K562 (cell line): ENCODE measurements around the gene ZBTB22. TPM values are rescaled to one million over a fixed set of nuclear protein-coding genes. Genes with fewer than 3 reads are reported as not detected.

Experiments used
- CBX5 ChIP-seq: IDR thresholded peaks from 2 replicates; pipeline ENCODE4 v1.6.1; 2014; ENCODE audit warnings: low read depth, borderline replicate concordance
- E2F5 ChIP-seq: sonication (generic); formaldehyde crosslinking; IDR thresholded peaks from 2 replicates; pipeline ENCODE4 v1.8.0; 2022; ENCODE audit warnings: mild to moderate bottlenecking, missing genetic modification reagents
- ETV6 ChIP-seq, 3 experiments: fragments of 150-350 bp in 1 of 3; sonication (generic) in 1 of 3; formaldehyde crosslinking in 1 of 3; IDR thresholded peaks; 2 replicates each; pipeline versions ENCODE4 v1.6.1 to v1.8.0; 2014 to 2022; ENCODE audit warnings: borderline replicate concordance in 2 of 3, low read depth in 2 of 3, antibody characterized with exemption in 1 of 3, low read length in 1 of 3, mild to moderate bottlenecking in 1 of 3, missing genetic modification reagents in 1 of 3
- FOXM1 ChIP-seq, 2 experiments: fragments of 450-650 bp in 1 of 2; sonication (generic) in 1 of 2; formaldehyde crosslinking in 1 of 2; IDR thresholded peaks; 2 replicates each; pipeline versions ENCODE4 v1.6.1 to v1.9.0; 2017 to 2022; ENCODE audit warnings: low read depth in 2 of 2, mild to moderate bottlenecking in 2 of 2, missing genetic modification reagents in 1 of 2, moderate library complexity in 1 of 2
- NCOR1 ChIP-seq: fragments of 450-650 bp; IDR thresholded peaks from 2 replicates; pipeline ENCODE4 v1.6.1; 2016; ENCODE audit warnings: mild to moderate bottlenecking, moderate library complexity
- PHF8 ChIP-seq: fragments of 200-600 bp; sonication (generic); IDR thresholded peaks from 2 replicates; pipeline ENCODE4 v1.6.1; 2012; ENCODE audit warnings: mixed run types, mild to moderate bottlenecking, inconsistent platforms, low read length, moderate library complexity, borderline replicate concordance
- POU5F1 ChIP-seq: fragments of 150-350 bp; IDR thresholded peaks from 2 replicates; pipeline ENCODE4 v1.6.1; 2014; ENCODE audit warnings: borderline replicate concordance, low read length, low read depth, mild to moderate bottlenecking; ENCODE audit not compliant: partially characterized antibody
- PTRF ChIP-seq: fragments of 450-650 bp; IDR thresholded peaks from 2 replicates; pipeline ENCODE4 v1.6.1; 2016; ENCODE audit warnings: mild to moderate bottlenecking, missing genetic modification characterization, missing compliant biosample characterization
- RNF2 ChIP-seq: sonication (generic); IDR thresholded peaks from 2 replicates; pipeline ENCODE4 v1.6.1; 2016
- SAFB2 ChIP-seq: fragments of 200-400 bp; formaldehyde crosslinking; IDR thresholded peaks from 2 replicates; pipeline ENCODE4 v1.6.1; 2018; ENCODE audit warnings: borderline replicate concordance, low read length, low read depth, moderate library complexity; ENCODE audit not compliant: severe bottlenecking
- SNIP1 ChIP-seq: fragments of 450-650 bp; IDR thresholded peaks from 2 replicates; pipeline ENCODE4 v1.7.1; 2017; ENCODE audit warnings: low read depth, mild to moderate bottlenecking
- SPI1 ChIP-seq: IDR thresholded peaks from 2 replicates; pipeline ENCODE4 v1.6.1; 2011; ENCODE audit warnings: low read depth, low read length, control low read depth, borderline replicate concordance
- STAG1 ChIP-seq: sonication (generic); formaldehyde crosslinking; IDR thresholded peaks from 2 replicates; pipeline ENCODE4 v1.5.0; 2020; ENCODE audit warnings: missing genetic modification reagents, borderline replicate concordance
- TRIM28 ChIP-seq: fragments of 450-650 bp; IDR thresholded peaks from 2 replicates; pipeline ENCODE4 v1.6.1; 2017
- ZC3H11A ChIP-seq: IDR thresholded peaks from 2 replicates; pipeline ENCODE4 v1.6.1; 2012; ENCODE audit warnings: low read depth, low read length, improper control_type of control experiment
- ZKSCAN1 ChIP-seq: fragments of 150-350 bp; IDR thresholded peaks from 2 replicates; pipeline ENCODE4 v1.6.1; 2016; ENCODE audit warnings: low read depth, low read length
- ZNF124 ChIP-seq: sonication (generic); formaldehyde crosslinking; IDR thresholded peaks from 2 replicates; pipeline ENCODE4 v1.8.1; 2022; ENCODE audit warnings: missing genetic modification reagents
- ZNF224 ChIP-seq: sonication (generic); formaldehyde crosslinking; IDR thresholded peaks from 2 replicates; pipeline ENCODE4 v1.8.0; 2022; ENCODE audit warnings: mild to moderate bottlenecking, missing genetic modification reagents
- ZNF311 ChIP-seq: fragments of 250-450 bp; sonication (Bioruptor Pico); IDR thresholded peaks from 2 replicates; pipeline ENCODE4 v1.4.0; 2020; ENCODE audit warnings: mild to moderate bottlenecking, moderate library complexity
- ZNF444 ChIP-seq: fragments of 250-450 bp; sonication (Bioruptor Pico); IDR thresholded peaks from 2 replicates; pipeline ENCODE4 v1.4.0; 2020; ENCODE audit warnings: mild to moderate bottlenecking, moderate library complexity
- ZNF75A ChIP-seq: fragments of 450-650 bp; formaldehyde crosslinking; IDR thresholded peaks from 2 replicates; pipeline ENCODE4 v1.4.0; 2020; ENCODE audit warnings: mild to moderate bottlenecking
- ZNF764 ChIP-seq: fragments of 250-450 bp; sonication (Bioruptor Pico); IDR thresholded peaks from 2 replicates; pipeline ENCODE4 v1.4.0; 2020; ENCODE audit warnings: low read depth, mild to moderate bottlenecking, moderate library complexity
- polyA plus RNA-seq, 8 experiments: library from polyadenylated mRNA; depleted of rRNA in 4 of 8; stranded (reverse) in 5 of 8; unstranded in 3 of 8; fragments of >200 nt; fragmentation: Nextera tagmentation in 2 of 8; fragmentation: Illumina TruSeq in 1 of 8; extraction: Ambion mirVana in 2 of 8; extraction: Trizol in 1 of 8; gene quantifications; 2 replicates each; pipeline versions ENCODE4 v1.2.1 to v1.2.3, GENCODE V29; 2011 to 2014; ENCODE audit warnings: inconsistent platforms in 1 of 8, missing spikeins in 1 of 8
- total RNA-seq, 7 experiments: library from RNA; depleted of rRNA in 6 of 7; stranded (reverse); fragments of >200 nt in 6 of 7; fragmentation: Illumina TruSeq in 2 of 7; extraction: Trizol in 2 of 7; gene quantifications; 2 replicates each; pipeline versions ENCODE4 v1.2.1 to v1.2.3, GENCODE V29; 2011 to 2021; ENCODE audit warnings: low replicate concordance in 1 of 7
- TF ChIP-seq, protein P1 (sequence below): fragments of 250-450 bp; sonication (Bioruptor Pico); IDR thresholded peaks from 2 replicates; pipeline ENCODE4 v1.6.1; 2021; ENCODE audit warnings: mild to moderate bottlenecking
- TF ChIP-seq, protein P2 (sequence below): fragments of 250-450 bp; sonication (Bioruptor Pico); IDR thresholded peaks from 2 replicates; pipeline ENCODE4 v1.8.0; 2022; ENCODE audit warnings: inconsistent platforms, mild to moderate bottlenecking, moderate library complexity, borderline replicate concordance
- TF ChIP-seq, protein P3 (sequence below): sonication (generic); formaldehyde crosslinking; IDR thresholded peaks from 2 replicates; pipeline ENCODE4 v1.8.0; 2022; ENCODE audit warnings: missing genetic modification reagents, mild to moderate bottlenecking, borderline replicate concordance

The ZBTB22 gene
- total and polyA plus RNA-seq, 9 of the 15 experiments (the other 6 are each of a cell fraction or from before 2014, with no cell fraction given) = 0.21 to 11.9 (median 7.1) TPM

DNA sequence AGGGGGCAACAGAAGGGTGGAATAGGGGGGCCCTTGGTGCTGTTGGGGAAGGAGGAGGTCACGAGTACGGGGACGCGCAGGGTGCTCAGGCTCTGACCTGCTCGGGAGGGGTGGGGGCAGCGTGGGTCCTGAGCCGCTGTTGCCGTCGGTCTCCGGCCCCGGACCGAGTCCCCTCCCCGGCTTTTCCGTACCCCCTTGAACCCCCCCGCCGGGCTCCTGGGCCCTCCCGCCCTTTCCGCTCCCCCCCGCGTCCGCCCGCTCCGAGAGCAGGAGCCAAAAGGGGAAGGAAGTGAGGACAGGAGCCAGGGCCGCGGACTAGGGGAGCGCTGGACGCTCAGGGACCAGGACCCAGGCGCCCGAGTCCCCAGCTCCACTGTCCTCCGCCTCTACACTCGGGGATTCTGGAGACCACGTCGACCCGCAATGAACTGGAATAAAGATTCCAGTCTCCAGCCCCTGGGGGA lies 18.7 kb downstream of the ZBTB22 start, which contains the start of gene RGL2 (continued):
- TF ChIP-seq, protein P1, sequence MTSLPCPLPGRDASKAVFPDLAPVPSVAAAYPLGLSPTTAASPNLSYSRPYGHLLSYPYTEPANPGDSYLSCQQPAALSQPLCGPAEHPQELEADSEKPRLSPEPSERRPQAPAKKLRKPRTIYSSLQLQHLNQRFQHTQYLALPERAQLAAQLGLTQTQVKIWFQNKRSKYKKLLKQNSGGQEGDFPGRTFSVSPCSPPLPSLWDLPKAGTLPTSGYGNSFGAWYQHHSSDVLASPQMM (CRISPR knock-in tag) = no peak
- TF ChIP-seq, protein P2, sequence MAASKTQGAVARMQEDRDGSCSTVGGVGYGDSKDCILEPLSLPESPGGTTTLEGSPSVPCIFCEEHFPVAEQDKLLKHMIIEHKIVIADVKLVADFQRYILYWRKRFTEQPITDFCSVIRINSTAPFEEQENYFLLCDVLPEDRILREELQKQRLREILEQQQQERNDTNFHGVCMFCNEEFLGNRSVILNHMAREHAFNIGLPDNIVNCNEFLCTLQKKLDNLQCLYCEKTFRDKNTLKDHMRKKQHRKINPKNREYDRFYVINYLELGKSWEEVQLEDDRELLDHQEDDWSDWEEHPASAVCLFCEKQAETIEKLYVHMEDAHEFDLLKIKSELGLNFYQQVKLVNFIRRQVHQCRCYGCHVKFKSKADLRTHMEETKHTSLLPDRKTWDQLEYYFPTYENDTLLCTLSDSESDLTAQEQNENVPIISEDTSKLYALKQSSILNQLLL (CRISPR knock-in tag) = no peak
- TF ChIP-seq ZC3H11A = no peak
- no peak for TF ChIP-seq STAG1 (CRISPR knock-in tag)
- peak; percentile 84 for TF ChIP-seq SPI1
- TF ChIP-seq POU5F1 = no peak
- TF ChIP-seq NCOR1 = no peak
- TF ChIP-seq TRIM28 = no peak
- TF ChIP-seq ZNF311 (CRISPR knock-in tag) = no peak
- TF ChIP-seq ZKSCAN1 = no peak
- TF ChIP-seq, protein P3, sequence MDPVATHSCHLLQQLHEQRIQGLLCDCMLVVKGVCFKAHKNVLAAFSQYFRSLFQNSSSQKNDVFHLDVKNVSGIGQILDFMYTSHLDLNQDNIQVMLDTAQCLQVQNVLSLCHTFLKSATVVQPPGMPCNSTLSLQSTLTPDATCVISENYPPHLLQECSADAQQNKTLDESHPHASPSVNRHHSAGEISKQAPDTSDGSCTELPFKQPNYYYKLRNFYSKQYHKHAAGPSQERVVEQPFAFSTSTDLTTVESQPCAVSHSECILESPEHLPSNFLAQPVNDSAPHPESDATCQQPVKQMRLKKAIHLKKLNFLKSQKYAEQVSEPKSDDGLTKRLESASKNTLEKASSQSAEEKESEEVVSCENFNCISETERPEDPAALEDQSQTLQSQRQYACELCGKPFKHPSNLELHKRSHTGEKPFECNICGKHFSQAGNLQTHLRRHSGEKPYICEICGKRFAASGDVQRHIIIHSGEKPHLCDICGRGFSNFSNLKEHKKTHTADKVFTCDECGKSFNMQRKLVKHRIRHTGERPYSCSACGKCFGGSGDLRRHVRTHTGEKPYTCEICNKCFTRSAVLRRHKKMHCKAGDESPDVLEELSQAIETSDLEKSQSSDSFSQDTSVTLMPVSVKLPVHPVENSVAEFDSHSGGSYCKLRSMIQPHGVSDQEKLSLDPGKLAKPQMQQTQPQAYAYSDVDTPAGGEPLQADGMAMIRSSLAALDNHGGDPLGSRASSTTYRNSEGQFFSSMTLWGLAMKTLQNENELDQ (CRISPR knock-in tag) = no peak
- TF ChIP-seq SAFB2 = no peak
- peak in 1 of 2 experiments; percentile 9; a peak in 1 of 4 replicates for TF ChIP-seq ETV6 (IDR thresholded peaks at IDR 0.05; ENCODE audit: borderline replicate concordance in 1 of 2, low read depth in 2 of 2, low read length in 1 of 2)
- TF ChIP-seq ETV6 (CRISPR knock-in tag; IDR thresholded peaks at IDR 0.05; ENCODE audit: borderline replicate concordance) = no peak
- TF ChIP-seq ZNF124 (CRISPR knock-in tag) = no peak
- no peak for TF ChIP-seq E2F5 (CRISPR knock-in tag)
- TF ChIP-seq ZNF75A (CRISPR knock-in tag) = no peak
- TF ChIP-seq RNF2 = no peak
- TF ChIP-seq ZNF444 (CRISPR knock-in tag) = no peak
- no peak for TF ChIP-seq ZNF224 (CRISPR knock-in tag)
- no peak for TF ChIP-seq PTRF (tag)
- TF ChIP-seq SNIP1 = 0 out of 2 replicates have a peak, but pooled peaks have one; percentile 22
- no peak for TF ChIP-seq CBX5
- TF ChIP-seq ZNF764 (CRISPR knock-in tag) = no peak
- TF ChIP-seq PHF8 = peak; percentile 76
- TF ChIP-seq FOXM1 (IDR thresholded peaks at IDR 0.05; ENCODE audit: low read depth) = no peak
- no peak for TF ChIP-seq FOXM1 (CRISPR knock-in tag; IDR thresholded peaks at IDR 0.05; ENCODE audit: low read depth)
